CD14-positive monocyte (primary cell): ENCODE data around the gene RUFY1. TPM values are rescaled to one million over a fixed set of nuclear protein-coding genes. Genes with fewer than 3 reads are reported as not detected.
A peak's percentile ranks its signal among the peaks of the same experiment; 100 is the strongest.

Source experiments
- DNase-seq, 3 donors: peaks; one replicate each; pipeline ENCODE4 v3.0.0-alpha.2; 2011 to 2022
- H2AFZ ChIP-seq: 2 replicates; pipeline ENCODE4 v1.6.0; 2012; ENCODE audit warnings: mild to moderate bottlenecking, low read depth, low read length, inconsistent platforms; ENCODE audit not compliant: insufficient read depth, poor library complexity, severe bottlenecking
- H3K27ac ChIP-seq, 2 donors: 1 replicate in 1 of 2; 2 replicates in 1 of 2; pipeline ENCODE4 v1.5.1; 2012 to 2013; ENCODE audit warnings: low read length in 2 of 2, control low read depth in 1 of 2, inconsistent platforms in 1 of 2, low read depth in 1 of 2, mild to moderate bottlenecking in 1 of 2
- H3K27me3 ChIP-seq, 2 donors: one replicate each; pipeline versions ENCODE4 v1.6.0 to v1.6.1; 2011 to 2013; ENCODE audit warnings: low read length in 2 of 2; ENCODE audit not compliant: control insufficient read depth in 2 of 2, insufficient read depth in 2 of 2
- H3K36me3 ChIP-seq, 2 donors: replicated peaks in 1 of 2; 1 replicate in 1 of 2; 2 replicates in 1 of 2; pipeline versions ENCODE4 v1.5.1 to v1.6.1; 2012 to 2013; ENCODE audit warnings: low read length in 2 of 2, control low read depth in 1 of 2, inconsistent platforms in 1 of 2, mild to moderate bottlenecking in 1 of 2; ENCODE audit not compliant: insufficient read depth in 2 of 2, control insufficient read depth in 1 of 2
- H3K4me1 ChIP-seq, 2 donors: 1 replicate in 1 of 2; 2 replicates in 1 of 2; pipeline versions ENCODE4 v1.5.1 to v1.6.1; 2012 to 2013; ENCODE audit warnings: low read length in 2 of 2, control low read depth in 1 of 2, inconsistent platforms in 1 of 2, mild to moderate bottlenecking in 1 of 2, moderate library complexity in 1 of 2; ENCODE audit not compliant: insufficient read depth in 2 of 2, control insufficient read depth in 1 of 2
- H3K4me2 ChIP-seq: replicated peaks from 2 replicates; pipeline ENCODE3; 2012; ENCODE audit warnings: low read length, moderate library complexity, mild to moderate bottlenecking; ENCODE audit not compliant: poor library complexity, severe bottlenecking; ENCODE audit errors: extremely low read depth
- H3K4me3 ChIP-seq, 3 experiments: fragments of 200-600 bp in 1 of 3; sonication (generic) in 1 of 3; replicated peaks in 1 of 3; 1 replicate in 2 of 3; 2 replicates in 1 of 3; pipeline ENCODE4 v1.5.1; 2011 to 2013; ENCODE audit warnings: low read length in 3 of 3, mild to moderate bottlenecking in 3 of 3, control low read depth in 2 of 3, low read depth in 2 of 3, inconsistent platforms in 1 of 3, moderate library complexity in 1 of 3
- H3K79me2 ChIP-seq: 2 replicates; pipeline ENCODE4 v1.6.0; 2012; ENCODE audit warnings: mild to moderate bottlenecking, control low read depth, inconsistent platforms, low read length, moderate library complexity; ENCODE audit not compliant: insufficient read depth
- H3K9ac ChIP-seq: 2 replicates; pipeline ENCODE4 v1.6.0; 2017; ENCODE audit warnings: low read length, mild to moderate bottlenecking; ENCODE audit not compliant: insufficient read depth, poor library complexity, severe bottlenecking
- H3K9me3 ChIP-seq, 2 donors: replicated peaks in 1 of 2; 1 replicate in 1 of 2; 2 replicates in 1 of 2; pipeline versions ENCODE4 v1.5.1 to v1.6.1; 2012 to 2013; ENCODE audit warnings: low read length in 2 of 2, control low read depth in 1 of 2; ENCODE audit not compliant: control insufficient read depth in 1 of 2, insufficient read depth in 1 of 2
- H4K20me1 ChIP-seq: 2 replicates; pipeline ENCODE4 v1.6.0; 2012; ENCODE audit warnings: mild to moderate bottlenecking, low read length, control low read depth, moderate library complexity; ENCODE audit not compliant: insufficient read depth
- H3K27ac Mint-ChIP-seq, 7 donors: one replicate each; pipeline ENCODE4 v1.8.0; 2020; ENCODE audit warnings: mild to moderate bottlenecking in 7 of 7, mixed read lengths in 7 of 7, moderate library complexity in 6 of 7, inconsistent platforms in 2 of 7
- H3K27me3 Mint-ChIP-seq, 3 donors: one replicate each; pipeline ENCODE4 v1.8.0; 2021 to 2022; ENCODE audit warnings: low read depth in 3 of 3, mild to moderate bottlenecking in 3 of 3, mixed read lengths in 3 of 3, moderate library complexity in 3 of 3, inconsistent platforms in 1 of 3
- H3K36me3 Mint-ChIP-seq, 2 donors: one replicate each; pipeline ENCODE4 v1.8.0; 2020; ENCODE audit warnings: mixed read lengths in 2 of 2, inconsistent platforms in 1 of 2, mild to moderate bottlenecking in 1 of 2
- H3K4me1 Mint-ChIP-seq: one replicate; pipeline ENCODE4 v1.8.0; 2020; ENCODE audit warnings: mild to moderate bottlenecking, mixed read lengths
- H3K4me3 Mint-ChIP-seq, 2 donors: one replicate each; pipeline ENCODE4 v1.8.0; 2020; ENCODE audit warnings: mild to moderate bottlenecking in 2 of 2, mixed read lengths in 2 of 2, moderate library complexity in 1 of 2
- H3K9me3 Mint-ChIP-seq, 7 donors: one replicate each; pipeline ENCODE4 v1.8.0; 2020 to 2022; ENCODE audit warnings: mixed read lengths in 7 of 7, mild to moderate bottlenecking in 6 of 7, moderate library complexity in 6 of 7, inconsistent platforms in 2 of 7
- WGBS: methylation state at CpG from one replicate; pipeline ENCODE4 v1.1.5; 2013; ENCODE audit warnings: missing lambda C conversion rate; ENCODE audit not compliant: insufficient coverage; 5-methylcytosine and 5-hydroxymethylcytosine counted together
- intact Hi-C, 2 donors: fragments of 100-400 bp; cut with micrococcal nuclease; formaldehyde crosslinking; loops; one replicate each; pipeline versions ENCODE4 v1.15.0 to v1.15.1; 2023
- polyA plus RNA-seq, 3 donors: library from polyadenylated mRNA; depleted of rRNA in 1 of 3; unstranded in 2 of 3; stranded (reverse) in 1 of 3; fragments of 300-500 nt in 2 of 3; fragments of >200 nt in 1 of 3; fragmentation: Illumina TruSeq in 2 of 3; gene quantifications; 1 replicate in 2 of 3; 2 replicates in 1 of 3; pipeline ENCODE4 v1.2.3, GENCODE V29; 2012 to 2021
- TF ChIP-seq, protein P1 (sequence below): fragments of 200-600 bp; IDR thresholded peaks from one replicate; pipeline ENCODE4 v1.8.0; 2022; ENCODE audit warnings: antibody characterized with exemption, mild to moderate bottlenecking

Gene RUFY1
- polyA plus RNA-seq, 3 donors = 26.9 to 29.3 (median 28.8) TPM

DNA sequence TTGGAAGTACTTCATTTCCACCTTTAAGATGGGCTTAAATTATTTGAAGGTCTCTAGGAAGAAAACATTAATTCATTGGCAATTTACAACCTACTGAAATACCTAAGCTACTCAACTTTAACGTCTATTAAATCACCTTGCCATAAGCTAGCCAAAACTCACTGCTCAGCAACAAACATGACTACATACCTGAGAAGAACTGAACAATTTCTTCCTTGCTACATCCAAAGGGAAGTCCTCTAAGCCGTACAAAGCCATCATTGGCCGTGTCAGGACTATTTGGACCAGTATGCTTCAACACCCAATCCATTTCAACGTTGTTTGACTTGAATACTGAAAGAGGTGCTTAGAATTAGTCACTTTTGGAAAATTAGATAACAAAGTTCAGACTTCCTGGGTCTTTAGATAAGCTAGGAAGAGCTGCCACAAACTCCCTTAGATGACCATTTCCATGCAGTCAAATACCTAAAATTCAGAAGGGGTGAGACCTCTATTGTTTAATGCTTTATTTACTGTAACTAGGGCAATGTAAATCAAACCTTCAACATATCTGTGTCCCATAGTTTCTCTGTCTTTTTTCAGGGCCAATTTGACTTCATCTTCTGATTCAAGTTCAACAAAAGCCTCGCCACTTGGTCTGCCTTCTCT lies 70.5 kb downstream of the RUFY1 start:
- Mint-ChIP-seq H3K4me3 (peak overlapping the region; percentile 91 to 94), H3K36me3 (peaks cover 55 to 63% of the 10 kb centered on the region in 2 donors), H3K27me3 (no peaks in the 10 kb centered on the region), H3K27ac (peak overlapping the region; percentile 11 to 99 (median 89)), H3K9me3 (no peaks in the 10 kb centered on the region), H3K4me1 (peaks cover 41% of the 10 kb centered on the region)
- Histone ChIP-seq H3K27me3 (no peaks in the 10 kb centered on the region), H4K20me1 (peaks cover 73% of the 10 kb centered on the region), H3K4me2 (peak overlapping the region; percentile 84), H3K9me3 (no peaks in the 10 kb centered on the region), H2AFZ (no peak overlapping the region), H3K4me3 (peak overlapping the region in 2 of 3 experiments; percentile 95 to 99), H3K79me2 (peaks cover 85% of the 10 kb centered on the region), H3K4me1 (peaks cover 37 to 53% of the 10 kb centered on the region in 2 donors), H3K36me3 (peaks cover 61 to 63% of the 10 kb centered on the region in 2 donors), H3K9ac (no peak overlapping the region), H3K27ac (peak overlapping the region in 1 of 2 donors; percentile 78)
- 40% methylated on average over 2 of the region's 5 CpGs for WGBS
- intact Hi-C loops = loop anchor here in 1 of 2 donors (5.0 to 10.0 kb wide), 4 partner anchors 66 to 204 kb away; partner anchors contain the start of genes CANX, RUFY1 and SQSTM1
- TF ChIP-seq, protein P1, sequence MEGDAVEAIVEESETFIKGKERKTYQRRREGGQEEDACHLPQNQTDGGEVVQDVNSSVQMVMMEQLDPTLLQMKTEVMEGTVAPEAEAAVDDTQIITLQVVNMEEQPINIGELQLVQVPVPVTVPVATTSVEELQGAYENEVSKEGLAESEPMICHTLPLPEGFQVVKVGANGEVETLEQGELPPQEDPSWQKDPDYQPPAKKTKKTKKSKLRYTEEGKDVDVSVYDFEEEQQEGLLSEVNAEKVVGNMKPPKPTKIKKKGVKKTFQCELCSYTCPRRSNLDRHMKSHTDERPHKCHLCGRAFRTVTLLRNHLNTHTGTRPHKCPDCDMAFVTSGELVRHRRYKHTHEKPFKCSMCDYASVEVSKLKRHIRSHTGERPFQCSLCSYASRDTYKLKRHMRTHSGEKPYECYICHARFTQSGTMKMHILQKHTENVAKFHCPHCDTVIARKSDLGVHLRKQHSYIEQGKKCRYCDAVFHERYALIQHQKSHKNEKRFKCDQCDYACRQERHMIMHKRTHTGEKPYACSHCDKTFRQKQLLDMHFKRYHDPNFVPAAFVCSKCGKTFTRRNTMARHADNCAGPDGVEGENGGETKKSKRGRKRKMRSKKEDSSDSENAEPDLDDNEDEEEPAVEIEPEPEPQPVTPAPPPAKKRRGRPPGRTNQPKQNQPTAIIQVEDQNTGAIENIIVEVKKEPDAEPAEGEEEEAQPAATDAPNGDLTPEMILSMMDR = no peak
- no peak for DNase-seq

GRCh38 chr5:179621551-179622214 lies 71.3 kb downstream of the RUFY1 start:
- no peak for DNase-seq
- Histone ChIP-seq H3K27me3 (no peaks in the 10 kb centered on the region), H3K4me2 (peak overlapping the region; percentile 84), H2AFZ (no peak overlapping the region), H4K20me1 (peaks cover 65% of the 10 kb centered on the region), H3K79me2 (peaks cover 76% of the 10 kb centered on the region), H3K9me3 (no peaks in the 10 kb centered on the region), H3K4me3 (peak overlapping the region; percentile 95 to 99 (median 99)), H3K9ac (peak overlapping the region; percentile 72), H3K36me3 (peaks cover 52 to 54% of the 10 kb centered on the region in 2 donors), H3K27ac (peak overlapping the region in 1 of 2 donors; percentile 78), H3K4me1 (peaks cover 37 to 53% of the 10 kb centered on the region in 2 donors)
- WGBS = 9% methylated on average over 9 of the region's 11 CpGs
- peak overlapping the region; percentile 91 to 94 for H3K4me3 Mint-ChIP-seq
- intact Hi-C loops = loop anchor here in 1 of 2 donors (5.0 to 10.0 kb wide), 4 partner anchors 67 to 203 kb away; partner anchors contain the start of genes CANX, RUFY1 and SQSTM1
- no peaks in the 10 kb centered on the region for H3K27me3 Mint-ChIP-seq
- H3K36me3 Mint-ChIP-seq = peaks cover 48 to 54% of the 10 kb centered on the region in 2 donors
- peak overlapping the region; percentile 81 to 99 (median 91) for H3K27ac Mint-ChIP-seq
- TF ChIP-seq, protein P1 = no peak
- peaks cover 41% of the 10 kb centered on the region for H3K4me1 Mint-ChIP-seq
- no peaks in the 10 kb centered on the region for H3K9me3 Mint-ChIP-seq
